Activated T-cell treated with anti-CD3 and anti-CD28 coated beads, Interleukin-2, amount 50 U/mL, for 72 hours (primary cell): ENCODE results near the gene MXD3. TPM values are rescaled to one million over a fixed set of nuclear protein-coding genes. Genes with fewer than 3 reads are reported as not detected.
"Not testable (repeated sequence)": the region's sequence is repeated elsewhere in the genome, so short reads cannot be mapped to it uniquely, and the experiment has no call there.

Source experiments
- ATAC-seq, 2 donors: fragments of 150-1000 bp; cut with Tn5 transposase; replicated peaks in 1 of 2; 2 replicates each; pipeline ENCODE4 v1.10.0; 2021; ENCODE audit warnings: moderate library complexity in 2 of 2, mild to moderate bottlenecking in 1 of 2
- DNase-seq, 2 donors: peaks; one replicate each; pipeline ENCODE4 v3.0.0; 2021 to 2022; ENCODE audit warnings: mixed read lengths in 1 of 2
- H3K27ac Mint-ChIP-seq: one replicate; pipeline ENCODE4 v1.8.0; 2022; ENCODE audit warnings: mild to moderate bottlenecking, moderate library complexity, mixed read lengths
- H3K27me3 Mint-ChIP-seq: one replicate; pipeline ENCODE4 v1.8.0; 2022; ENCODE audit warnings: low read depth, mixed read lengths
- H3K36me3 Mint-ChIP-seq, 2 donors: one replicate each; pipeline ENCODE4 v1.8.0; 2022; ENCODE audit warnings: mixed read lengths in 2 of 2, mild to moderate bottlenecking in 1 of 2; ENCODE audit not compliant: insufficient read depth in 2 of 2
- H3K4me1 Mint-ChIP-seq: one replicate; pipeline ENCODE4 v1.8.0; 2022; ENCODE audit warnings: low read depth, mixed read lengths
- H3K4me3 Mint-ChIP-seq, 2 donors: one replicate each; pipeline ENCODE4 v1.8.0; 2022; ENCODE audit warnings: mild to moderate bottlenecking in 2 of 2, mixed read lengths in 2 of 2, moderate library complexity in 2 of 2
- H3K9me3 Mint-ChIP-seq, 2 donors: one replicate each; pipeline ENCODE4 v1.8.0; 2022; ENCODE audit warnings: mixed read lengths in 2 of 2
- total RNA-seq, 2 donors: library from RNA; stranded (reverse); gene quantifications; one replicate each; pipeline ENCODE4 v1.2.3, GENCODE V29; 2022

The MXD3 gene, protein sequence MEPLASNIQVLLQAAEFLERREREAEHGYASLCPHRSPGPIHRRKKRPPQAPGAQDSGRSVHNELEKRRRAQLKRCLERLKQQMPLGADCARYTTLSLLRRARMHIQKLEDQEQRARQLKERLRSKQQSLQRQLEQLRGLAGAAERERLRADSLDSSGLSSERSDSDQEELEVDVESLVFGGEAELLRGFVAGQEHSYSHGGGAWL
- total RNA-seq: 10 to 100 TPM; 44.2 to 61.1 TPM

DNA sequence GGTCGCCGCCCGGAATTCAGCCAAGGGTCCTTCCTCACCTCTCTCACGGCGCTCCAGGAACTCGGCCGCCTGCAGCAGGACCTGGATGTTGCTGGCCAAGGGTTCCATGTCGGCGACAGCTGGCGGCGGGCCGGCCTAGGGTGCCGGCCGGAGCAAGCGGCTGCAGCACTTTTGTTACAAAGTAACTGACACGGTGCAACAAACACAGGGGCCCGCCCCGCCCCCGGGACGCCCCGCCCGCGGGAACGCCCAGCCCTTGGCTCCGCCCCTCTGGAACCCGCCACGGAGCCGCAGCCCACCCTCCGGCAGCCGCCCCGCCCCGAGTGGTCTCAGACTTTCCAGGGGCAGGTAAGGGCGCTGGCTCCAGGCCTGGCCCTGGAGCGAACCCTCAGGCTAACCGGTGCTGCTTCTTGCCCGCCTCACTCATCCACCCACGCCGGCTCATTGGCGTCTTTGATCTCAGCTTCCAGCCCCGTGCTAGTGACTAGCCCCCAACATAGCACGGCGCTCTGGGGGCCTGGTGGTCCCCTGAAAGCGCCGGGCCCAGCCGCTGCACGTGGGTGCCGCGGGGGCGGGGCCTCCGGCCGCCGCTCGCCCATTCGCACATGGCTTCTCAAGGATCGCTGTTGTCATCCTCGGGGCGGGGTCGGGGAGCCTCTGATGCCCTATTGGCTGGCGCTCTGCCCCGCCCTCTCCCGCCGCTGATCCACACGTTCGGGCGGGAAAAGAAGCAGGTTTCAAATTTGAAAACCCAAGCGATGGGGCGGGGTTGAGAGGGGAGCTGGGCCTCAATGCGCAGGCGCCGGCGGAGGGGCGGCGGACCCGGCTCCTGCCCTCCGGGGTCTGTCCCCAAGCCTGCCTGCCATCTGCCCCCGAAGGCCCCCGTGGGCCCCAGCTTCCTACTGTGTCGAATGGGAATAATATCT, at the start of gene MXD3:
Gene MXD3, minus strand, starts transcription at position 176 of the 926 bp plus-strand sequence. Its CDS starts 68 bp downstream, at position 108.
- DNase-seq: peak; percentile 99
- peaks cover 7% of the 10 kb centered on the region in 2 donors for H3K36me3 Mint-ChIP-seq
- peaks cover 40% of the 10 kb centered on the region for H3K4me1 Mint-ChIP-seq
- H3K27ac Mint-ChIP-seq: peak within 1 kb of the TSS; percentile 80
- H3K4me3 Mint-ChIP-seq: peak within 1 kb of the TSS; percentile 79 to 92
- H3K9me3 Mint-ChIP-seq: no peaks in the 10 kb centered on the region
- peak; percentile 87 to 88 for ATAC-seq
- no peaks in the 10 kb centered on the region for H3K27me3 Mint-ChIP-seq

DNA sequence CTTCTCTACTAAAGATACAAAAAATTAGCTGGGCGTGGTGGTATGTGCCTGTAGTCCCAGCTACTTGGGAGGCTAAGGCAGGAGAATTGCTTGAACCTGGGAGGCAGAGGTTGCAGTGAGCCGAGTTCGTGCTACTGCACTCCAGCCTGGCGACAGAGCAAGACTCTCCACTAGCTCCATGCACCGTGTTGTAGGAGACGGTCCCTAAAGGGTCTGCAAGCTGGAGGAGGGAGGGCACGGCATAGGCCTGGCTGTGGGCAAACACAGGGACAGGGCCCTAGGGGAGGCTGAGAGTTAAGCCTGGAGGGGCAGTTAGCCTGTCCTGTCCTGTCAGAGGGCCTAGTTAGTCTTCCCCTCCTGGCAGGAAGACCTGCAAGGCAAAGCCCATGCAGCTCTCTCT, 49.0 kb upstream of the MXD3 start:
- not testable (repeated sequence) for ATAC-seq, H3K36me3 Mint-ChIP-seq, H3K27me3 Mint-ChIP-seq, H3K27ac Mint-ChIP-seq, H3K4me3 Mint-ChIP-seq, H3K9me3 Mint-ChIP-seq, DNase-seq
- peaks cover 90% of the 10 kb centered on the region for H3K4me1 Mint-ChIP-seq

DNA sequence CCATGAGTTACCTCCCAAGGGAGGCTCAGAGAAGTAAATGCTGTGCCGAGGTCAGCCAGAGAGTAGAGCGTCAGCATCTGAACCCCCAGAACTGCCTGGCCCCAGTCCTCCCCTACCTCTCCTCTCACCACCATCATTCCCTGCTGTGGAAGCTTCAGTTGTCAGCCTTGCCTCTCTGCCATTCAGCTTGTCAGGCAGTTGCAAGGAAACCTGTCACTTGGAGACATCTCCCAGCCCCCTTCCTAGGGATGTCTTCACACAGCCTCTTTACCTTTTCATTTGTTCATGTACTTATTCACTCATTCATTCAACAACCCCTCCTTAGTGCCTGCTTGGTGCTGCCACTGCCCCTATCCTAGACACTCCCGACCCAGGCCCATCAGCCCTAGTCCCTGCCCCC, 48.2 kb upstream of the MXD3 start:
- Mint-ChIP-seq H3K4me1 (peaks cover 84% of the 10 kb centered on the region), H3K36me3 (peaks cover 6% of the 10 kb centered on the region in 2 donors), H3K27ac (peak overlapping the region; percentile 43), H3K27me3 (no peaks in the 10 kb centered on the region), H3K4me3 (peak overlapping the region; percentile 73 to 87), H3K9me3 (peaks cover 0 to 1% of the 10 kb centered on the region in 2 donors)
- ATAC-seq: no peak
- no peak for DNase-seq

DNA sequence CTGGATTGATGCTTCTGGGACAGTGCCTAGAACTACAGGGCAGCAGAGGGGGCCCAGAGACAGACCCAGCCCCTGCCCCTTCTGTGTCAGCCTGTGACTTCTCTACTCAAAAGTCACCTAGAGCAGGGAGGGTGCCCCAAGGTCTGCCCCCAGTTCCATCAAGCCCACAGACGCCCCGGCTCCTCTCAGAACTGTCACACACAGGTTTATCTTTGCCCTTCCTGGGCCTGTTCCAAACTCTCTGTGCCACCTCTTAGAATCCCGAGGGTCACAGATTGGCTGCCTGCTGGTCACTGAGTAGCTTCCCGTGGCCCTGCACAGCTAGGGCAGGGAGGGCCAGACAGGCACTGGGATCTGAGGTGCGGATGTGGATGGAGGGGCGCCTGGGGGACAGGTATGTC, 47.8 kb upstream of the MXD3 start:
- Mint-ChIP-seq H3K27ac (peak overlapping the region; percentile 80), H3K4me3 (peak overlapping the region; percentile 73 to 87), H3K36me3 (peaks cover 6% of the 10 kb centered on the region in 2 donors), H3K9me3 (peaks cover 0 to 1% of the 10 kb centered on the region in 2 donors), H3K27me3 (no peaks in the 10 kb centered on the region), H3K4me1 (peaks cover 80% of the 10 kb centered on the region)
- ATAC-seq (no peak), DNase-seq (no peak)

DNA sequence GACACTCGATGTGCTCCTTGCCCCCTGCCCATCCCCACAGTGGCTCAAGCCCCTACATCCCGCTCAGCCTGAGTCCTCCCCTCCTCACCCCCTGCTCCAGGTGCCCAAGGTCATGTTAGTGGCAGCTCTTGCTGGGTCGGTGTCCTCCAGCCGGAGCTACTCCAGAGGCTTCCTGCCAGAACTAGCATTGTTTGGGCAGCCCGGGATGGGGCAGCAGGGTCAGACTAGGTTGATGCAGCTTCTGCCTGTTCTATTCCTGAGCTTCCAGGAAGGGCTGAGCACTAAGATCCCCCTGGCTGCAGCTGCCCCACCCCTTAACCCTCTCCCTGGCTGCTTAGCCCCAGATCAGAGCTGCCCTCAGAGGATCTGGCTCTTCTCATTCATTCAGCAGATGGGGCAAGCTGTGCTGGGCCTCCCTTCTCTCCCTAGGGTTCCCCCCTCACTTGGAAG, 46.7 kb upstream of the MXD3 start:
- H3K27ac Mint-ChIP-seq: peak overlapping the region; percentile 80
- peaks cover 70% of the 10 kb centered on the region for H3K4me1 Mint-ChIP-seq
- H3K36me3 Mint-ChIP-seq: peaks cover 6% of the 10 kb centered on the region in 2 donors
- DNase-seq (no peak), ATAC-seq (no peak)
- peaks cover 0 to 1% of the 10 kb centered on the region in 2 donors for H3K9me3 Mint-ChIP-seq
- peak overlapping the region; percentile 73 to 87 for H3K4me3 Mint-ChIP-seq
- no peaks in the 10 kb centered on the region for H3K27me3 Mint-ChIP-seq

DNA sequence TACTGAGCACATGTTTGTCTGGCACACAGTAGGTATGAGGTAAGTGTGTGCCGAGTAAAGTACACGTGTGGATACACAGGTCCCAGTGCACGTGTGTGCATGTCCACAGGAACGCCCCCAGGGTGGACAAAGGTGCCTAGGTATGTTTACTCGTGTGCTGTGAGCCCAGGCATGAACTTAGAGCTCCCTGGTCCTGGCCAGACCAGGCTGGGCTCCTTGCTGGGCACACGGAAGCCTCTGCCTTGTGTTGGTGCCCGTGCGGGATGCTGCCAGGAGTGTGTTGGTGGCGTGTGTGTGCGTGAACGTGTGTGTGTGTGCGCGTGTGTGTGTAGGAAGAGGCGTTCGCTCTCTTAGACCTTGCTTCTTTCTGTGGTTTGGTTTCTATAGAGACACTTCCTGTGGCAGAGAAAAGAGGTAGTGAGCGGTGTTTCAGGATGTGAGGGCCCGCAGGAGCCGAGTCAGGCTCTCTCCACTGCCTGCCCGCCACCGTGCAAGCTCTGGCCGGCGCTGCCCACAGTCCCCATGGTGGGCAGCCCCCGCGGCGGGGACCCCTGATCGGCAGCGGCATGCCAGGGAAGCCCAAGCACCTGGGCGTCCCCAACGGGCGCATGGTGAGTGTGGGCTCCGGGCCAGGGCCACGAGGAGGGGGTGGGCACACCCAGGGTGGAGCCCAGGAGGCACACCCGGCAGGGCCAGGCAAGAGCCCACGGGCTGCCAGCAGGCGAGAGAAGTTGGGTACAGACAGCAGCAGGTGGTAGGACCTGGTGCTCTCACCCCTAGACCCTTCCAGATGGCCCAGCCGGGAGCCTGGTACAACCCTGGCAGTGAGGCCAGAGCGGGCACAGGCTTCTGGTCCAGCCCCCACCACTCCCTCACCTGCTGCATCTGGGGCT, 46.0 kb upstream of the MXD3 start, which contains the start of gene RGS14:
Gene RGS14, plus strand, starts transcription at position 466 of the 893 bp plus-strand sequence. Its CDS starts 101 bp downstream, at position 567.
- Mint-ChIP-seq H3K27ac (peak within 1 kb of the TSS; percentile 80), H3K36me3 (peaks cover 6% of the 10 kb centered on the region in 2 donors), H3K27me3 (no peaks in the 10 kb centered on the region), H3K4me3 (peak within 1 kb of the TSS; percentile 73 to 87), H3K4me1 (peaks cover 66% of the 10 kb centered on the region), H3K9me3 (peaks cover 0 to 1% of the 10 kb centered on the region in 2 donors)
- ATAC-seq (peak; percentile 94), DNase-seq (peak; percentile 70 to 72)

DNA sequence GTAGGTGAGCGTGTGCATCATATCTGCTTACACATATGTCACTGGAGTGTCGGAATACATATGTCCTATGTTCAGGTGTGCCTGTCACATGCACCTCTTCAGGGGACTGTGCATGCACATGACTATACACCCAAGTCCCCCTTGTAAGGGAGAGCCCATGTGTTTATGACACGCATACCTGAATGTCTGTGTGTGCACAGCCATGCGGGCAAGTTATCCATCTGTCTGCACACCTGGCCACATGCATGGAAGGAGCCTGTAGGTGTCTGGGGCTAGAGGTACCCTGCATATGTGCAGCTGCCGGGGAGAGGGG, 45.4 kb upstream of the MXD3 start:
- H3K4me1 Mint-ChIP-seq: peaks cover 63% of the 10 kb centered on the region
- peak overlapping the region; percentile 69 for H3K27ac Mint-ChIP-seq
- ATAC-seq: no peak
- peak overlapping the region; percentile 73 to 87 for H3K4me3 Mint-ChIP-seq
- peaks cover 6 to 7% of the 10 kb centered on the region in 2 donors for H3K36me3 Mint-ChIP-seq
- no peak for DNase-seq
- peaks cover 0 to 1% of the 10 kb centered on the region in 2 donors for H3K9me3 Mint-ChIP-seq
- no peaks in the 10 kb centered on the region for H3K27me3 Mint-ChIP-seq

DNA sequence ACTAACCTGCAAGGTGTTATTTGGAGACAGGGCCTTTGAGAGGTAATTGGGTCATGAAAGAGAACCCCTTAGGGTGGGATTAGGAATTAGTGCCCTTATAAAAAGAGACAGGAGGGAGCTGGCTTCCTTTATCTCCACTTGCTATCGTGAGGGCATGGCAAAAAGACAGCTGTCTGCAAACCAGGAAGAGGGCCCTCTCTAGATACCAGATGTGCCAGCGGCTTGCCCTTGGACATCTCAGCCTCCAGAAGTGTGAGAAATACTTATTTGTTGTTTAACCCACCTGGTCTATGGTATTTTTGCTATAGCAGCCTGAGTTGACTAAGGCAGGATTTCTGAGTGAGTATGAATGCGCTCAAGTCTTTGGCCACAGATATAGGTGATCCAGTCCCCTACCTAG, 45.0 kb upstream of the MXD3 start:
- peaks cover 62% of the 10 kb centered on the region for H3K4me1 Mint-ChIP-seq
- peak overlapping the region; percentile 73 to 87 for H3K4me3 Mint-ChIP-seq
- H3K9me3 Mint-ChIP-seq: peaks cover 0 to 1% of the 10 kb centered on the region in 2 donors
- DNase-seq (no peak), ATAC-seq (no peak)
- no peaks in the 10 kb centered on the region for H3K27me3 Mint-ChIP-seq
- no peak overlapping the region for H3K27ac Mint-ChIP-seq
- H3K36me3 Mint-ChIP-seq: peaks cover 6 to 8% of the 10 kb centered on the region in 2 donors

DNA sequence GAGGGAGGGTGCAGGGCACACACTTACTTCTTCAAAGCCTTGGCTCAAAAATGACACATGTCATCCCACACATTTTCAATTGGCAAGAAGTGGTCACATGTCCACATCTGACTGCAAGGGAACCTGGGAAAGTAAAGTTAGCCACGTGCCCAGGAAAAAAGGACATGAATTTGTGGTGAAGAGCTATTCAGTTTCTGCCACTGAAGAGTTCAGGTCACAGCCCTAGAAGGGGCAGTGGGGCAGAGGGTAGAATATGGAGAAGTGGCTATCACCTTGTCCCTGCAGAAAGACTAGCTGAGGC, 44.1 kb upstream of the MXD3 start:
- Mint-ChIP-seq H3K4me1 (peaks cover 53% of the 10 kb centered on the region), H3K9me3 (peaks cover 0 to 1% of the 10 kb centered on the region in 2 donors)
- no peak for ATAC-seq

DNA sequence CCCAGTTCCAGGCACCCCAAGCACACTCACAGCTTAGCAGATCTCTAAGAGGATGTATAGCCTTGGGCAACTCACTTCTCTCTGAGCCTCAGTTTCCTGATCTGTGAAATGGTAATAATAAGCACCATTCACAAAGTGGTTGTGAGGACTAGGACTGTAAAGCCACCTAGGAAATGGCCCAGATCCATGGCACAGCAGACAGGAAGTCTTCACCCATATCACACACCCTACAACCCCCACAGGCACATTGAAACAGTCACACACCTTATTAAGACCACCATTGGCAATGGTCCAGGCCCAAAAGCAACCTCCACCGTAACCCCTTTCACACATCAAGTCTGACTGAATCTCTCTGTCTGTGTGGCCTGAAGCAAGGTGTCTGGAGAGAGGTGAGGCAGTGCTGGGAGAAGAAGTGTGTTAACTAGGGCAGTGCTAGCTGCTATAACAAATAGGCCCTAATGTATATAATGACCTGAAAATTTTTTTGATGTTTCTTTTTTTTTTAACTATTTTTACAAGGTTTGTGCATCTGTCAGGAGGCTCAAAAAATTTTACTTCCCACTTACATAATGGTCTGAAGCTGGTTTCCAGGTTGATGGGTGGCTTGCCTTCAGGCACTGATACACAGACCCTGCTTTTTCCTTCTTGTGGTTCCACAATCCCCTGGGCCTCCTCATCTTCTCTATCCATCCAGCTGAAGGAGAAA, 43.6 kb upstream of the MXD3 start:
- H3K4me1 Mint-ChIP-seq: peaks cover 53% of the 10 kb centered on the region
- no peak for DNase-seq
- no peak for ATAC-seq
- H3K36me3 Mint-ChIP-seq: peaks cover 6 to 8% of the 10 kb centered on the region in 2 donors
- no peak overlapping the region for H3K4me3 Mint-ChIP-seq
- no peaks in the 10 kb centered on the region for H3K27me3 Mint-ChIP-seq
- H3K27ac Mint-ChIP-seq: no peak overlapping the region
- H3K9me3 Mint-ChIP-seq: peaks cover 0 to 1% of the 10 kb centered on the region in 2 donors

More for the DNA sequence above, 44.1 kb upstream of the MXD3 start:
- DNase-seq: no peak
- Mint-ChIP-seq H3K4me3 (peak overlapping the region in 1 of 2 donors; percentile 51), H3K27me3 (no peaks in the 10 kb centered on the region), H3K36me3 (peaks cover 6 to 8% of the 10 kb centered on the region in 2 donors), H3K27ac (no peak overlapping the region)

DNA sequence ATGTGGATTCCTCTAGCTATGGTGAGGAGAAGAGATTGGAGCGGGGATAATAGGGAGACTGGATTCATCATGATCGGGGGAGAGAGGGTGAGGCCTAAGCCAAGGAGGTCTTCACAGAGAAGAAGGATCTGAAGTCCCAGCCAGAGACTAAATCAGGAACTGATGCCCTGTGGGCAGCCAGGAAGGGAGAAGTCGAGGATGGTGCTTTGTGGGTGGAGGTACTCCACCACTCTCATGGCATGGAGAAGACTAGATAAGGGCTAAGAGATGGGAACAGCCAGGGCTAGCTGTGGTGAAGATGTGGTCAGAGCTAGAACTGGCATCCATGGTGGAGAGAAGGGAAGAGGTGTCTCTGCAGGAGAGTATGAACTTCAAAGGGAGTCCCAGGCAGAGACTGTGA, 43.0 kb upstream of the MXD3 start:
- no peak for ATAC-seq
- DNase-seq: no peak
- Mint-ChIP-seq H3K36me3 (peaks cover 6 to 8% of the 10 kb centered on the region in 2 donors), H3K9me3 (peaks cover 0 to 1% of the 10 kb centered on the region in 2 donors), H3K27ac (no peak overlapping the region), H3K27me3 (no peaks in the 10 kb centered on the region), H3K4me1 (peaks cover 53% of the 10 kb centered on the region), H3K4me3 (no peak overlapping the region)

DNA sequence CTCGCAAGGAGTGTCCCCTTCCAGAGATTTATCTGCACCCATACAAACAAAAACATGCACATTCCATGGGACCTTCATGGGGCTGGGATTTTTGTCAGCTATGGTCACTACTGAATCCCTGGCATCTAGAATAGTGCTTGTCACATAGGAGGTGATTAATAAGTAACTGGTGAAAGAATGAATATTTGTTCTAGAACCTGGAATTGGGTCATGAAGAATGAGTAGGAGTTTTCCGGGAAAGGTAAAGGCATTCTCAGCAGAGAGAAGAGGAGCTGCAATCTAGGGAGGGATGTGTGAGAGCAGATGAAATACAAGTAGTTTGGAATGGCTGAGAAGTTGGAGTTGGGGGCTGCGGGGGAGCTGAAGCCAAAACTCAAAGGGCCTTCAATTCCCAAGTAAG, 42.6 kb upstream of the MXD3 start:
- ATAC-seq: no peak
- Mint-ChIP-seq H3K4me3 (no peak overlapping the region), H3K36me3 (peaks cover 6 to 11% of the 10 kb centered on the region in 2 donors), H3K4me1 (peaks cover 53% of the 10 kb centered on the region), H3K27me3 (no peaks in the 10 kb centered on the region), H3K27ac (no peak overlapping the region), H3K9me3 (peaks cover 0 to 1% of the 10 kb centered on the region in 2 donors)
- DNase-seq: no peak
